Left lung (tissue), 10 donors: ENCODE results near the gene CHST13. TPM values are rescaled to one million over a fixed set of nuclear protein-coding genes. Genes with fewer than 3 reads are reported as not detected.

ENCODE experiments used
- ATAC-seq: fragments of 200-7000 bp; cut with Tn5 transposase; one replicate; pipeline ENCODE4 v1.9.1; 2020; ENCODE audit warnings: moderate library complexity
- DNase-seq, 4 donors: peaks; one replicate each; pipeline ENCODE4 v3.0.0-alpha.2; 2013 to 2020
- H3K27ac ChIP-seq, 2 donors: fragments of 200-600 bp; sonication (generic) in 1 of 2; one replicate each; pipeline versions ENCODE4 v1.5.0 to v1.8.0; 2020 to 2021
- H3K27me3 ChIP-seq, 2 donors: fragments of 200-600 bp; sonication (generic) in 1 of 2; one replicate each; pipeline versions ENCODE4 v1.5.0 to v1.8.0; 2020 to 2021
- H3K36me3 ChIP-seq, 2 donors: fragments of 200-600 bp; sonication (generic) in 1 of 2; one replicate each; pipeline versions ENCODE4 v1.5.0 to v1.8.0; 2020 to 2021
- H3K4me1 ChIP-seq, 2 donors: fragments of 200-600 bp; one replicate each; pipeline ENCODE4 v1.8.0; 2021
- H3K4me3 ChIP-seq, 2 donors: fragments of 200-600 bp; sonication (generic) in 1 of 2; one replicate each; pipeline versions ENCODE4 v1.5.0 to v1.8.0; 2020 to 2021; ENCODE audit warnings: mild to moderate bottlenecking in 1 of 2
- H3K9me3 ChIP-seq, 2 donors: fragments of 200-600 bp; sonication (generic) in 1 of 2; one replicate each; pipeline versions ENCODE4 v1.5.0 to v1.8.0; 2020 to 2021
- intact Hi-C, 2 donors: fragments of 100-400 bp; cut with DNase I; formaldehyde crosslinking; loops; one replicate each; pipeline versions ENCODE4 v1.11.2 to v1.14.2; 2022
- polyA plus RNA-seq, 6 donors: library from polyadenylated mRNA; unstranded; fragments of 120-200 nt; gene quantifications; one replicate each; pipeline ENCODE4 v1.2.1, GENCODE V29; 2013; ENCODE audit not compliant: insufficient read length in 6 of 6
- total RNA-seq, 2 donors: library from RNA; stranded (reverse); fragmentation: NEBNext Ultra II Directional; extraction: Animal tissue kit (Norgen Biotek cat#: 25700); gene quantifications; one replicate each; pipeline ENCODE4 v1.2.1, GENCODE V29; 2021
- TF ChIP-seq, protein P1 (sequence below), 2 donors: fragments of 200-600 bp; sonication (generic) in 1 of 2; IDR thresholded peaks; one replicate each; pipeline versions ENCODE4 v1.5.0 to v1.8.0; 2021; ENCODE audit warnings: antibody characterized with exemption in 2 of 2
- donor health status: DM: no; HTN: yes; CAD: no.
- donor health status: DM: no; HTN: no; CAD: no.

The CHST13 gene
- total and polyA plus RNA-seq, 8 donors = 0.11 to 3.0 (median 0.24) TPM

- TF ChIP-seq, protein P1, sequence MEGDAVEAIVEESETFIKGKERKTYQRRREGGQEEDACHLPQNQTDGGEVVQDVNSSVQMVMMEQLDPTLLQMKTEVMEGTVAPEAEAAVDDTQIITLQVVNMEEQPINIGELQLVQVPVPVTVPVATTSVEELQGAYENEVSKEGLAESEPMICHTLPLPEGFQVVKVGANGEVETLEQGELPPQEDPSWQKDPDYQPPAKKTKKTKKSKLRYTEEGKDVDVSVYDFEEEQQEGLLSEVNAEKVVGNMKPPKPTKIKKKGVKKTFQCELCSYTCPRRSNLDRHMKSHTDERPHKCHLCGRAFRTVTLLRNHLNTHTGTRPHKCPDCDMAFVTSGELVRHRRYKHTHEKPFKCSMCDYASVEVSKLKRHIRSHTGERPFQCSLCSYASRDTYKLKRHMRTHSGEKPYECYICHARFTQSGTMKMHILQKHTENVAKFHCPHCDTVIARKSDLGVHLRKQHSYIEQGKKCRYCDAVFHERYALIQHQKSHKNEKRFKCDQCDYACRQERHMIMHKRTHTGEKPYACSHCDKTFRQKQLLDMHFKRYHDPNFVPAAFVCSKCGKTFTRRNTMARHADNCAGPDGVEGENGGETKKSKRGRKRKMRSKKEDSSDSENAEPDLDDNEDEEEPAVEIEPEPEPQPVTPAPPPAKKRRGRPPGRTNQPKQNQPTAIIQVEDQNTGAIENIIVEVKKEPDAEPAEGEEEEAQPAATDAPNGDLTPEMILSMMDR (IDR thresholded peaks at IDR 0.05) = no peak
- peak in 2 of 4 donors; percentile 18 to 59 for DNase-seq
- Histone ChIP-seq H3K27me3 (peaks cover 12 to 40% of the 10 kb centered on the region in 2 donors), H3K36me3 (no peaks in the 10 kb centered on the region), H3K4me1 (peaks cover 0 to 16% of the 10 kb centered on the region in 2 donors), H3K27ac (peak overlapping the region in 1 of 2 donors; percentile 68), H3K4me3 (no peak overlapping the region), H3K9me3 (no peaks in the 10 kb centered on the region)
- intact Hi-C loops = no loop called here
- ATAC-seq = no peak
These were observed 15.7 kb downstream of the CHST13 start for GRCh38 chr3:126539558-126540250.

GRCh38 chr3:126540342-126540849 is 16.4 kb downstream of the CHST13 start:
- TF ChIP-seq, protein P1 (IDR thresholded peaks at IDR 0.05) = no peak
- intact Hi-C loops = no loop called here
- Histone ChIP-seq H3K36me3 (no peaks in the 10 kb centered on the region), H3K27ac (peak overlapping the region in 1 of 2 donors; percentile 68), H3K4me3 (no peak overlapping the region), H3K4me1 (peaks cover 0 to 16% of the 10 kb centered on the region in 2 donors), H3K27me3 (peaks cover 12 to 34% of the 10 kb centered on the region in 2 donors), H3K9me3 (no peaks in the 10 kb centered on the region)
- DNase-seq = peak in 2 of 4 donors; percentile 39 to 65
- peak; percentile 59 for ATAC-seq

- Histone ChIP-seq H3K36me3 (no peaks in the 10 kb centered on the region), H3K4me1 (peaks cover 0 to 16% of the 10 kb centered on the region in 2 donors), H3K9me3 (no peaks in the 10 kb centered on the region), H3K27ac (peak overlapping the region in 1 of 2 donors; percentile 68), H3K27me3 (peaks cover 12 to 34% of the 10 kb centered on the region in 2 donors), H3K4me3 (no peak overlapping the region)
- DNase-seq = peak in 2 of 4 donors; percentile 25 to 73
- ATAC-seq = no peak
- intact Hi-C loops = no loop called here
- TF ChIP-seq, protein P1 (IDR thresholded peaks at IDR 0.05) = no peak
These were observed 17.1 kb downstream of the CHST13 start for GRCh38 chr3:126540951-126541627.

GRCh38 chr3:126541628-126542339 is 17.8 kb downstream of the CHST13 start:
- H3K36me3 ChIP-seq = no peaks in the 10 kb centered on the region
- no peak overlapping the region for H3K4me3 ChIP-seq
- no peaks in the 10 kb centered on the region for H3K9me3 ChIP-seq
- intact Hi-C loops = no loop called here
- H3K4me1 ChIP-seq = peaks cover 0 to 16% of the 10 kb centered on the region in 2 donors
- no peak for ATAC-seq
- no peak overlapping the region for H3K27ac ChIP-seq
- H3K27me3 ChIP-seq = peaks cover 12 to 34% of the 10 kb centered on the region in 2 donors
- peak in 2 of 4 donors; percentile 30 to 81 for DNase-seq
- TF ChIP-seq, protein P1 (IDR thresholded peaks at IDR 0.05) = no peak
